Hepatocyte (in vitro differentiated cells): ENCODE data around the gene PGM2.

Experiments
- CTCF ChIP-seq: fragments of 200-600 bp; sonication (generic); IDR thresholded peaks from 2 replicates; pipeline ENCODE4 v1.5.1; 2016; ENCODE audit warnings: antibody characterized with exemption, mild to moderate bottlenecking; ENCODE audit not compliant: poor library complexity
- EZH2 ChIP-seq: fragments of 200-600 bp; sonication (generic); IDR thresholded peaks from 2 replicates; pipeline ENCODE4 v1.6.1; 2016; ENCODE audit warnings: antibody characterized with exemption, mild to moderate bottlenecking, borderline replicate concordance
- EZH2phosphoT487 ChIP-seq: fragments of 200-600 bp; sonication (generic); IDR thresholded peaks from one replicate; pipeline ENCODE4 v1.6.1; 2018; ENCODE audit warnings: antibody characterized with exemption, mild to moderate bottlenecking, low read depth, moderate library complexity; ENCODE audit not compliant: unreplicated experiment, severe bottlenecking

DNA sequence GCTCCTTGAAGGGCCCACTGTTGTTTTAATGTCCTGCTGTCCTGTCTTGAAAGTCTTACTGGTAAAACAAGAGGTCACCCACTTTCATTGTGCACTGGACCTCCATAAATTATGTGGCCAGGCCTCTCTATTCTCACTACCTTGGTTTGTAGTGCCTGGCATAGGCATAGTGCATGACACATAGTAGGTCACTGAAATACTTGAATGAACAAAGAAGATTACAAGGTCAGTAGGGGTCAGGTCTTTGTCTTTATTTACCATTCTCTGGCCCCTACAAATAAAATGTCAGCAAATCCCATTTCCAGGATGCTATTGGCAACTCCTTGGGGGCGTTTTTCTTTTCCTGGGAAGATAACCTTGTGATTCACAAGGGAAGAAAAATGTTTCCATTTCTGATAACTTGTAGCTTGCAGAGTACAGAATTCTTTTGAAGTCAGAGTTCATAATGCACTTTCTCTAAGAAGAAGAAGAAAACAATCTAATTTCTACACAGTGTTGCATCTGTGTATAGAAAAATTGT lies 1.4 kb downstream of the PGM2 start:
- TF ChIP-seq CTCF: no peak
- TF ChIP-seq EZH2: no peak
- TF ChIP-seq EZH2phosphoT487: no peak
